H9 (cell line): ENCODE results near the gene KRTAP10-6. TPM values are rescaled to one million over a fixed set of nuclear protein-coding genes. Genes with fewer than 3 reads are reported as not detected.

Source experiments
- DNase-seq: peaks from one replicate; pipeline ENCODE4 v3.0.0-alpha.2; 2017
- H2AFZ ChIP-seq: one replicate; pipeline ENCODE4 v1.6.1; 2013; ENCODE audit warnings: mild to moderate bottlenecking, low read length, control low read depth, moderate library complexity
- H2AK5ac ChIP-seq: 2 replicates; pipeline ENCODE4 v1.6.1; 2013; ENCODE audit warnings: low read length, control low read depth, mixed read lengths; ENCODE audit not compliant: insufficient read length
- H2BK120ac ChIP-seq: one replicate; pipeline ENCODE4 v1.6.1; 2013; ENCODE audit warnings: low read depth, mild to moderate bottlenecking, low read length, control low read depth, inconsistent platforms; ENCODE audit not compliant: poor library complexity, severe bottlenecking
- H2BK12ac ChIP-seq: 2 replicates; pipeline ENCODE4 v1.6.1; 2013; ENCODE audit warnings: low read length, control low read depth, mixed read lengths, low read depth; ENCODE audit not compliant: insufficient read length
- H2BK15ac ChIP-seq: 2 replicates; pipeline ENCODE4 v1.6.1; 2013; ENCODE audit warnings: low read depth, low read length, control low read depth
- H2BK20ac ChIP-seq: one replicate; pipeline ENCODE4 v1.6.1; 2013; ENCODE audit warnings: low read depth, mild to moderate bottlenecking, low read length, control low read depth, inconsistent platforms; ENCODE audit not compliant: poor library complexity, severe bottlenecking
- H2BK5ac ChIP-seq: 2 replicates; pipeline ENCODE4 v1.6.1; 2013; ENCODE audit warnings: low read length, control low read depth, mixed read lengths; ENCODE audit not compliant: insufficient read length
- H3K14ac ChIP-seq: 2 replicates; pipeline ENCODE4 v1.6.1; 2013; ENCODE audit warnings: low read length, control low read depth; ENCODE audit not compliant: insufficient read depth
- H3K18ac ChIP-seq: 2 replicates; pipeline ENCODE4 v1.6.1; 2013; ENCODE audit warnings: low read depth, mild to moderate bottlenecking, mixed read lengths, low read length, control low read depth; ENCODE audit not compliant: insufficient read length
- H3K23ac ChIP-seq: 2 replicates; pipeline ENCODE4 v1.6.1; 2013; ENCODE audit warnings: low read length, control low read depth, mixed read lengths, low read depth; ENCODE audit not compliant: insufficient read length
- H3K23me2 ChIP-seq: 2 replicates; pipeline ENCODE4 v1.6.1; 2013; ENCODE audit warnings: low read depth, mild to moderate bottlenecking, mixed read lengths, low read length, control low read depth; ENCODE audit not compliant: insufficient read length, poor library complexity, severe bottlenecking
- H3K27ac ChIP-seq: 2 replicates; pipeline ENCODE4 v1.5.1; 2013; ENCODE audit warnings: low read length, control low read depth, mixed read lengths, low read depth; ENCODE audit not compliant: insufficient read length
- H3K27me3 ChIP-seq: 2 replicates; pipeline ENCODE4 v1.6.1; 2013; ENCODE audit warnings: low read length, control low read depth, inconsistent platforms; ENCODE audit not compliant: insufficient read depth
- H3K4ac ChIP-seq: 2 replicates; pipeline ENCODE4 v1.6.1; 2013; ENCODE audit warnings: low read depth, mild to moderate bottlenecking, control low read depth, inconsistent platforms, low read length, moderate library complexity
- H3K4me1 ChIP-seq: 2 replicates; pipeline ENCODE4 v1.6.1; 2013; ENCODE audit warnings: low read length, control low read depth, inconsistent platforms; ENCODE audit not compliant: insufficient read depth
- H3K4me2 ChIP-seq: 2 replicates; pipeline ENCODE4 v1.6.1; 2013; ENCODE audit warnings: low read length, control low read depth, mixed read lengths; ENCODE audit not compliant: insufficient read length, insufficient read depth
- H3K56ac ChIP-seq: 2 replicates; pipeline ENCODE4 v1.6.1; 2013; ENCODE audit warnings: low read depth, mild to moderate bottlenecking, mixed read lengths, low read length, control low read depth; ENCODE audit not compliant: insufficient read length
- H3K79me1 ChIP-seq: 2 replicates; pipeline ENCODE4 v1.6.1; 2013; ENCODE audit warnings: low read depth, mild to moderate bottlenecking, moderate library complexity, low read length, control low read depth, inconsistent platforms; ENCODE audit not compliant: insufficient read depth, poor library complexity, severe bottlenecking
- H3K79me2 ChIP-seq: 2 replicates; pipeline ENCODE4 v1.6.1; 2013; ENCODE audit warnings: low read length, control low read depth, inconsistent platforms; ENCODE audit not compliant: insufficient read depth
- H3K9ac ChIP-seq: 2 replicates; pipeline ENCODE4 v1.6.1; 2013; ENCODE audit warnings: low read length, control low read depth, mixed read lengths; ENCODE audit not compliant: insufficient read length; ENCODE audit errors: extremely low read depth
- H3K9me3 ChIP-seq: one replicate; pipeline ENCODE4 v1.6.1; 2013; ENCODE audit warnings: low read depth, low read length, inconsistent platforms; ENCODE audit not compliant: control insufficient read depth
- H3T11ph ChIP-seq: one replicate; pipeline ENCODE4 v1.6.1; 2013; ENCODE audit warnings: mild to moderate bottlenecking, low read length, control low read depth, inconsistent platforms
- H4K20me1 ChIP-seq: one replicate; pipeline ENCODE4 v1.6.1; 2013; ENCODE audit not compliant: control insufficient read depth, insufficient read length, insufficient read depth
- H4K5ac ChIP-seq: 2 replicates; pipeline ENCODE4 v1.6.1; 2013; ENCODE audit warnings: low read depth, mild to moderate bottlenecking, mixed read lengths, low read length, control low read depth; ENCODE audit not compliant: insufficient read length
- H4K8ac ChIP-seq: replicated peaks from 2 replicates; pipeline ENCODE4 v1.6.1; 2013; ENCODE audit warnings: low read length, control low read depth, mixed read lengths, low read depth; ENCODE audit not compliant: insufficient read length
- H4K91ac ChIP-seq: 2 replicates; pipeline ENCODE4 v1.6.1; 2013; ENCODE audit warnings: low read depth, mild to moderate bottlenecking, moderate library complexity, mixed read lengths, low read length, control low read depth; ENCODE audit not compliant: insufficient read length
- H3K27ac Mint-ChIP-seq, 3 experiments: 2 replicates in 2 of 3; 3 replicates in 1 of 3; pipeline ENCODE4 v1.8.0; 2020 to 2021; ENCODE audit warnings: mixed read lengths in 3 of 3, mild to moderate bottlenecking in 1 of 3, moderate library complexity in 1 of 3
- H3K27me3 Mint-ChIP-seq: 2 replicates; pipeline ENCODE4 v1.8.0; 2021; ENCODE audit warnings: low read depth, mild to moderate bottlenecking, moderate library complexity, mixed read lengths
- H3K36me3 Mint-ChIP-seq, 3 experiments: 2 replicates in 2 of 3; 3 replicates in 1 of 3; pipeline ENCODE4 v1.8.0; 2020 to 2021; ENCODE audit warnings: low read depth in 3 of 3, mixed read lengths in 3 of 3; ENCODE audit not compliant: insufficient read depth in 1 of 3
- H3K4me1 Mint-ChIP-seq, 2 experiments: 2 replicates each; pipeline ENCODE4 v1.8.0; 2020; ENCODE audit warnings: mixed read lengths in 2 of 2
- H3K4me3 Mint-ChIP-seq, 2 experiments: 2 replicates in 1 of 2; 3 replicates in 1 of 2; pipeline ENCODE4 v1.8.0; 2020 to 2021; ENCODE audit warnings: mild to moderate bottlenecking in 2 of 2, mixed read lengths in 2 of 2, moderate library complexity in 1 of 2
- H3K9me3 Mint-ChIP-seq, 2 experiments: 2 replicates in 1 of 2; 3 replicates in 1 of 2; pipeline ENCODE4 v1.8.0; 2020; ENCODE audit warnings: mild to moderate bottlenecking in 2 of 2, mixed read lengths in 2 of 2, moderate library complexity in 1 of 2
- CTCF ChIP-seq: fragments of 200-600 bp; sonication (generic); conservative IDR thresholded peaks from 3 replicates; pipeline ENCODE4 v1.8.0; 2021; ENCODE audit warnings: antibody characterized with exemption, mild to moderate bottlenecking
- WGBS: extraction: QIAGEN DNeasy Blood & Tissue Kit; methylation state at CpG from one replicate; pipeline ENCODE4 v1.1.7; 2013; ENCODE audit warnings: missing lambda C conversion rate, low lambda C conversion rate, mixed read lengths; ENCODE audit not compliant: insufficient read length; ENCODE audit errors: extremely low coverage; 5-methylcytosine and 5-hydroxymethylcytosine counted together
- total RNA-seq: library from RNA; stranded (reverse); gene quantifications from 2 replicates; pipeline ENCODE4 v1.2.1, GENCODE V29; 2021

Gene KRTAP10-6
- total RNA-seq, 1 experiment from 2014 or later: not detected

- WGBS: no CpG with 5 or more reads among the region's 14 CpGs
- H3K4ac ChIP-seq: no peak overlapping the region; the same call in 1 of the 2 replicates
- H3K23ac ChIP-seq: no peak overlapping the region
- H3K4me2 ChIP-seq: no peak overlapping the region
- peaks cover 0 to 19% (median 9%) of the 10 kb centered on the region in 3 experiments; a peak in 3 of 7 replicates for H3K36me3 Mint-ChIP-seq
- no peaks in the 10 kb centered on the region for H3K27me3 ChIP-seq
- H2BK120ac ChIP-seq: peak overlapping the region; percentile 83
- no peaks in the 10 kb centered on the region for H3K79me1 ChIP-seq
- H4K8ac ChIP-seq: no peak overlapping the region
- H2BK20ac ChIP-seq: peak overlapping the region; percentile 46
- H4K5ac ChIP-seq: no peak overlapping the region
- no peaks in the 10 kb centered on the region for H3K23me2 ChIP-seq
- no peak overlapping the region for H3K56ac ChIP-seq
- peak overlapping the region; percentile 7 for H3K27ac ChIP-seq
- no peaks in the 10 kb centered on the region for H3K9me3 ChIP-seq
- H3K14ac ChIP-seq: peak overlapping the region; percentile 59; the same call in 1 of the 2 replicates
- peak overlapping the region; percentile 0 to 87 (median 78); a peak in 6 of 7 replicates for H3K27ac Mint-ChIP-seq
- no peak overlapping the region for H4K91ac ChIP-seq
- H2AFZ ChIP-seq: no peak overlapping the region
- no peak overlapping the region for H2AK5ac ChIP-seq
- no peak for TF ChIP-seq CTCF
- no peak overlapping the region for H2BK12ac ChIP-seq
- H3T11ph ChIP-seq: peak overlapping the region; percentile 20
- H2BK5ac ChIP-seq: no peak overlapping the region
- H4K20me1 ChIP-seq: no peaks in the 10 kb centered on the region
- H3K27me3 Mint-ChIP-seq: peaks cover 3% of the 10 kb centered on the region
- peaks cover 6% of the 10 kb centered on the region; the same call in 1 of the 2 replicates for H3K4me1 ChIP-seq
- H3K9ac ChIP-seq: no peak overlapping the region
- H3K4me1 Mint-ChIP-seq: peaks cover 46 to 54% of the 10 kb centered on the region in 2 experiments
- H3K79me2 ChIP-seq: no peaks in the 10 kb centered on the region
- H3K18ac ChIP-seq: peak overlapping the region; percentile 89
- peak; percentile 82 for DNase-seq
- peaks cover 10 to 20% of the 10 kb centered on the region in 2 experiments; a peak in 4 of 5 replicates for H3K9me3 Mint-ChIP-seq
- H3K4me3 Mint-ChIP-seq: no peak overlapping the region; a peak in 1 of 5 replicates
- H2BK15ac ChIP-seq: no peak overlapping the region
Observed at GRCh38 chr21:44548922-44549321, 43.4 kb downstream of the KRTAP10-6 start.
